Astrocyte (in vitro differentiated cells and primary cell): Measurements from ENCODE around the gene DRP2.

ENCODE experiments used
- EZH2 ChIP-seq: IDR thresholded peaks from 2 replicates; pipeline ENCODE4 v1.6.1; 2012; ENCODE audit warnings: mild to moderate bottlenecking, low read length, inconsistent platforms; ENCODE audit not compliant: insufficient read depth
- TF ChIP-seq, protein P1 (sequence below): IDR thresholded peaks from 2 replicates; pipeline ENCODE4 v1.5.1; 2011; ENCODE audit warnings: low read depth, mild to moderate bottlenecking, inconsistent platforms, low read length, moderate library complexity; ENCODE audit not compliant: insufficient read depth

GRCh38 chrX:101237041-101237440, 17.5 kb downstream of the DRP2 start:
- TF ChIP-seq, protein P1, sequence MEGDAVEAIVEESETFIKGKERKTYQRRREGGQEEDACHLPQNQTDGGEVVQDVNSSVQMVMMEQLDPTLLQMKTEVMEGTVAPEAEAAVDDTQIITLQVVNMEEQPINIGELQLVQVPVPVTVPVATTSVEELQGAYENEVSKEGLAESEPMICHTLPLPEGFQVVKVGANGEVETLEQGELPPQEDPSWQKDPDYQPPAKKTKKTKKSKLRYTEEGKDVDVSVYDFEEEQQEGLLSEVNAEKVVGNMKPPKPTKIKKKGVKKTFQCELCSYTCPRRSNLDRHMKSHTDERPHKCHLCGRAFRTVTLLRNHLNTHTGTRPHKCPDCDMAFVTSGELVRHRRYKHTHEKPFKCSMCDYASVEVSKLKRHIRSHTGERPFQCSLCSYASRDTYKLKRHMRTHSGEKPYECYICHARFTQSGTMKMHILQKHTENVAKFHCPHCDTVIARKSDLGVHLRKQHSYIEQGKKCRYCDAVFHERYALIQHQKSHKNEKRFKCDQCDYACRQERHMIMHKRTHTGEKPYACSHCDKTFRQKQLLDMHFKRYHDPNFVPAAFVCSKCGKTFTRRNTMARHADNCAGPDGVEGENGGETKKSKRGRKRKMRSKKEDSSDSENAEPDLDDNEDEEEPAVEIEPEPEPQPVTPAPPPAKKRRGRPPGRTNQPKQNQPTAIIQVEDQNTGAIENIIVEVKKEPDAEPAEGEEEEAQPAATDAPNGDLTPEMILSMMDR, result no peak
- TF ChIP-seq EZH2, result no peak
